HEK293 (cell line): ENCODE measurements around the gene CAND2.

Source experiments
- CTCF ChIA-PET: fragments of 350-600 bp; formaldehyde crosslinking; extraction: SDS; loops from one replicate; lab custom pipeline; 2021; ENCODE audit warnings: antibody characterized with exemption; lab: Yijun Ruan, JAX
- POLR2A ChIA-PET: fragments of 300-600 bp; formaldehyde crosslinking; extraction: SDS; loops from one replicate; lab custom pipeline; 2020; ENCODE audit warnings: antibody characterized with exemption, inconsistent platforms; lab: Yijun Ruan, JAX
- H3K27ac ChIP-seq: fragments of 200-500 bp; sonication (Bioruptor generic); 2 replicates; pipeline ENCODE4 v1.5.1; 2014; ENCODE audit warnings: low read depth, low read length, control low read depth, inconsistent platforms; ENCODE audit errors: extremely low read depth
- H3K36me3 ChIP-seq, 2 experiments: fragments of 200-500 bp in 1 of 2; sonication (Bioruptor generic) in 1 of 2; 1 replicate in 1 of 2; 2 replicates in 1 of 2; pipeline ENCODE4 v1.5.1; 2014 to 2017; ENCODE audit warnings: inconsistent platforms in 2 of 2, low read length in 2 of 2; ENCODE audit not compliant: control insufficient read depth in 2 of 2, insufficient read depth in 1 of 2
- H3K4me1 ChIP-seq: fragments of 200-500 bp; sonication (Bioruptor generic); 2 replicates; pipeline ENCODE4 v1.5.1; 2014; ENCODE audit warnings: mild to moderate bottlenecking, low read length, inconsistent platforms; ENCODE audit not compliant: control insufficient read depth, insufficient read depth
- H3K4me3 ChIP-seq: 2 replicates; pipeline ENCODE4 v1.5.1; 2011; ENCODE audit warnings: low read depth, mild to moderate bottlenecking, control low read depth, low read length, moderate library complexity
- H3K9me3 ChIP-seq: fragments of 200-500 bp; sonication (Bioruptor generic); 2 replicates; pipeline ENCODE4 v1.5.1; 2014; ENCODE audit warnings: low read depth, low read length, inconsistent platforms; ENCODE audit not compliant: control insufficient read depth, insufficient read depth
- FEZF1 ChIP-seq: fragments of 450-650 bp; formaldehyde crosslinking; IDR thresholded peaks from 2 replicates; pipeline ENCODE4 v1.5.1; 2016; ENCODE audit warnings: missing biosample characterization, missing genetic modification characterization
- HOXA7 ChIP-seq: sonication (generic); formaldehyde crosslinking; IDR thresholded peaks from 2 replicates; pipeline ENCODE4 v1.8.1; 2022; ENCODE audit warnings: missing genetic modification reagents, borderline replicate concordance
- KLF17 ChIP-seq: fragments of 450-650 bp; formaldehyde crosslinking; IDR thresholded peaks from 2 replicates; pipeline ENCODE4 v1.5.1; 2016; ENCODE audit warnings: missing biosample characterization, missing genetic modification characterization
- PRDM1 ChIP-seq: fragments of 450-650 bp; formaldehyde crosslinking; IDR thresholded peaks from 2 replicates; pipeline ENCODE4; 2016; ENCODE audit warnings: missing biosample characterization, missing genetic modification characterization
- SP2 ChIP-seq: fragments of 450-650 bp; formaldehyde crosslinking; IDR thresholded peaks from 2 replicates; pipeline ENCODE4 v1.5.1; 2016; ENCODE audit warnings: missing biosample characterization, missing genetic modification characterization
- WT1 ChIP-seq: fragments of 450-650 bp; formaldehyde crosslinking; IDR thresholded peaks from 2 replicates; pipeline ENCODE4 v1.5.1; 2016; ENCODE audit warnings: missing biosample characterization, missing genetic modification characterization
- ZBTB11 ChIP-seq: fragments of 450-650 bp; formaldehyde crosslinking; conservative IDR thresholded peaks from 2 replicates; pipeline ENCODE4 v1.5.1; 2016; ENCODE audit warnings: low read depth, missing biosample characterization, missing genetic modification characterization
- ZFHX2 ChIP-seq: fragments of 450-650 bp; formaldehyde crosslinking; conservative IDR thresholded peaks from 2 replicates; pipeline ENCODE4 v1.5.1; 2016; ENCODE audit warnings: missing biosample characterization, missing genetic modification characterization
- ZFP3 ChIP-seq: fragments of 450-650 bp; formaldehyde crosslinking; IDR thresholded peaks from 2 replicates; pipeline ENCODE4 v1.5.1; 2016; ENCODE audit warnings: low read depth, missing biosample characterization, missing genetic modification characterization
- ZNF2 ChIP-seq: fragments of 450-650 bp; formaldehyde crosslinking; IDR thresholded peaks from 2 replicates; pipeline ENCODE4 v1.5.1; 2016; ENCODE audit warnings: missing biosample characterization, missing genetic modification characterization
- ZNF23 ChIP-seq: fragments of 450-650 bp; formaldehyde crosslinking; IDR thresholded peaks from 2 replicates; pipeline ENCODE4 v1.5.1; 2016; ENCODE audit warnings: missing biosample characterization, missing genetic modification characterization, borderline replicate concordance
- ZNF280D ChIP-seq: fragments of 450-650 bp; formaldehyde crosslinking; IDR thresholded peaks from 2 replicates; pipeline ENCODE4 v1.5.1; 2016; ENCODE audit warnings: missing biosample characterization, missing genetic modification characterization
- ZNF302 ChIP-seq: fragments of 450-650 bp; formaldehyde crosslinking; IDR thresholded peaks from 2 replicates; pipeline ENCODE4 v1.5.1; 2016; ENCODE audit warnings: missing biosample characterization, missing genetic modification characterization, low read depth
- ZNF324 ChIP-seq: fragments of 450-650 bp; formaldehyde crosslinking; IDR thresholded peaks from 2 replicates; pipeline ENCODE4 v1.5.1; 2016; ENCODE audit warnings: missing biosample characterization, missing genetic modification characterization
- ZNF354C ChIP-seq: fragments of 450-650 bp; formaldehyde crosslinking; IDR thresholded peaks from 2 replicates; pipeline ENCODE4 v1.5.1; 2016; ENCODE audit warnings: missing biosample characterization, missing genetic modification characterization, low read depth, borderline replicate concordance
- ZNF362 ChIP-seq: fragments of 450-650 bp; formaldehyde crosslinking; IDR thresholded peaks from 2 replicates; pipeline ENCODE4 v1.5.1; 2016; ENCODE audit warnings: missing biosample characterization, missing genetic modification characterization
- ZNF366 ChIP-seq: fragments of 450-650 bp; formaldehyde crosslinking; conservative IDR thresholded peaks from 2 replicates; pipeline ENCODE4 v1.5.1; 2016; ENCODE audit warnings: missing biosample characterization, missing genetic modification characterization
- ZNF510 ChIP-seq: fragments of 450-650 bp; formaldehyde crosslinking; IDR thresholded peaks from 2 replicates; pipeline ENCODE4 v1.5.1; 2018; ENCODE audit warnings: mild to moderate bottlenecking, missing genetic modification characterization, missing biosample characterization; ENCODE audit not compliant: insufficient replicate concordance
- ZNF558 ChIP-seq: fragments of 450-650 bp; formaldehyde crosslinking; IDR thresholded peaks from 2 replicates; pipeline ENCODE4 v1.5.1; 2016; ENCODE audit warnings: missing biosample characterization, missing genetic modification characterization
- ZNF670 ChIP-seq: fragments of 450-650 bp; formaldehyde crosslinking; IDR thresholded peaks from 2 replicates; pipeline ENCODE4 v1.5.1; 2016; ENCODE audit warnings: missing biosample characterization, missing genetic modification characterization, low read depth
- ZXDB ChIP-seq: fragments of 450-650 bp; formaldehyde crosslinking; IDR thresholded peaks from 2 replicates; pipeline ENCODE4 v1.5.1; 2016; ENCODE audit warnings: missing biosample characterization, missing genetic modification characterization

Gene CAND2

GRCh38 chr3:12791430-12791829 lies 5.0 kb upstream of the CAND2 start:
- no peaks in the 10 kb centered on the region for H3K9me3 ChIP-seq
- H3K4me3 ChIP-seq, result no peak overlapping the region
- no peaks in the 10 kb centered on the region for H3K4me1 ChIP-seq
- TF ChIP-seq ZNF362 (tag by site-specific recombination), result 0 out of 2 replicates have a peak, but pooled peaks have one; percentile 5
- TF ChIP-seq ZNF302 (tag by site-specific recombination), result no peak
- no peak for TF ChIP-seq ZFHX2 (tag by site-specific recombination)
- TF ChIP-seq ZNF354C, result no peak
- TF ChIP-seq ZNF558 (tag by site-specific recombination), result no peak
- POLR2A ChIA-PET, result no interaction called here
- no peak overlapping the region for H3K27ac ChIP-seq
- no peaks in the 10 kb centered on the region for H3K36me3 ChIP-seq
- CTCF ChIA-PET, result interaction anchor here (0.6 to 0.8 kb wide), 2 partner anchors 31 to 71 kb away, joined by 3 to 4 read pairs; no protein-coding TSS in a partner anchor

GRCh38 chr3:12793701-12794100 lies 2.8 kb upstream of the CAND2 start:
- H3K4me1 ChIP-seq, result no peaks in the 10 kb centered on the region
- no peak overlapping the region for H3K27ac ChIP-seq
- ChIA-PET POLR2A (no interaction called here), CTCF (no interaction called here)
- no peak overlapping the region for H3K4me3 ChIP-seq
- H3K36me3 ChIP-seq, result no peaks in the 10 kb centered on the region
- no peaks in the 10 kb centered on the region for H3K9me3 ChIP-seq
- TF ChIP-seq HOXA7 (no peak), ZNF510 (tag by site-specific recombination) (no peak), ZNF324 (tag by site-specific recombination) (no peak), WT1 (peak; percentile 51; the same call in 1 of the 2 replicates), FEZF1 (tag by site-specific recombination) (no peak), KLF17 (tag by site-specific recombination) (no peak), ZXDB (tag by site-specific recombination) (no peak), ZNF2 (tag by site-specific recombination) (0 out of 2 replicates have a peak, but pooled peaks have one; percentile 41), ZNF366 (tag by site-specific recombination) (no peak), ZBTB11 (no peak)

GRCh38 chr3:12797124-12797891 lies 828 bp downstream of the CAND2 start:
- CTCF ChIA-PET, result interaction anchor here (1.8 kb wide), 1 partner anchor 9 kb away, joined by 5 read pairs; no protein-coding TSS in a partner anchor
- Histone ChIP-seq H3K4me3 (peak overlapping the region; percentile 60), H3K36me3 (peaks cover 0 to 5% of the 10 kb centered on the region in 2 experiments; a peak in 1 of 3 replicates), H3K9me3 (no peaks in the 10 kb centered on the region), H3K27ac (peak overlapping the region; percentile 43; the same call in 1 of the 2 replicates), H3K4me1 (no peaks in the 10 kb centered on the region)
- POLR2A ChIA-PET, result interaction anchor here (1.3 to 1.5 kb wide), 2 partner anchors 34 to 133 kb away, joined by 4 read pairs; partner anchors contain the start of gene RAF1
- peak; percentile 25; the same call in 1 of the 2 replicates for TF ChIP-seq SP2 (tag by site-specific recombination)
- TF ChIP-seq ZFP3, result peak; percentile 75; the same call in 1 of the 2 replicates
- no peak for TF ChIP-seq ZNF23
- no peak for TF ChIP-seq ZNF280D
- TF ChIP-seq FEZF1 (tag by site-specific recombination), result peak; percentile 28; the same call in 1 of the 2 replicates
- TF ChIP-seq PRDM1 (tag by site-specific recombination), result peak; percentile 14
- no peak for TF ChIP-seq ZNF670 (tag by site-specific recombination)
